Measurements from ENCODE around the gene CRAT.

CRAT gene

DNA sequence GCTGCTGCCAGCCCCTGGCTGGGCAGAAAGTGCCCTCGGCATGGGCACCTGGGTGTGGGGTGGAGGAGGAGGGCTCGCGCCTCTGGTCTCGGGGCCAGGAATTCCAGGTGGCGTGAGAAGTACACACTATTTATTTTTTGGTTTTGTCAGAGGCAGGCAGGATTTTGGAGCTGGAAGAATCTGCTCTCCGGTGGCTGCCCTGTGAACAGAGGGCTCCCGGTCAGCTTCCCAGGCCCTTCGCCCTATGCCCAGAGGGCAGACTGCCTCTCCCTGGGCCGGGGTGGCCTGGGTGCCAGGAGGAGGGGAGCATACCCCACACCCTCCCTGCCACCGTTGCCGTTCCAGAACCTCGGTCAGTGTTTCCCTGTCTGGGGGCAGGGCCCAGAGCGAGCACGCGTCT lies 21.3 kb downstream of the CRAT start:
- DNase-seq (ENCODE audit: low read depth): no peak

DNA sequence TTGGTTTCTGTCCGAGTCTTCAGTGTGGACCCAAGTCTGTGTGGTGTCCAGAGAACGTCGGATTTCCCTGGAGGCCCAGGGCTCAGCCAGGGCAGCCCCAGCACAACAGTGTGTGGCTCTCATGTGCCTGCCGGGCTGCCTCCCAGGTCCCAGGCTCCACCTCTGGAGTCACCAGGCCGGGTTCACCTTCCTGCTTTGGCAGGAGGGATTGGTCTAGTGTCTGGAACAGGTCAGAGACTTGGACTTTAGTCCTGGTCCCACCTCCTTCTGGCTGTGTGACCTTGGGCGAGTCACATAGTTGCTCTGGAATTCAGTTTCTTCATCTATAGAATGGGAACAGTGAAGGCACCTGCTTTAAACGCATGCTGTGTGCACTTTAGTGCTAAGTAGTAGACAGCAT lies 26.5 kb downstream of the CRAT start:
- DNase-seq (ENCODE audit: low read depth): no peak

DNA sequence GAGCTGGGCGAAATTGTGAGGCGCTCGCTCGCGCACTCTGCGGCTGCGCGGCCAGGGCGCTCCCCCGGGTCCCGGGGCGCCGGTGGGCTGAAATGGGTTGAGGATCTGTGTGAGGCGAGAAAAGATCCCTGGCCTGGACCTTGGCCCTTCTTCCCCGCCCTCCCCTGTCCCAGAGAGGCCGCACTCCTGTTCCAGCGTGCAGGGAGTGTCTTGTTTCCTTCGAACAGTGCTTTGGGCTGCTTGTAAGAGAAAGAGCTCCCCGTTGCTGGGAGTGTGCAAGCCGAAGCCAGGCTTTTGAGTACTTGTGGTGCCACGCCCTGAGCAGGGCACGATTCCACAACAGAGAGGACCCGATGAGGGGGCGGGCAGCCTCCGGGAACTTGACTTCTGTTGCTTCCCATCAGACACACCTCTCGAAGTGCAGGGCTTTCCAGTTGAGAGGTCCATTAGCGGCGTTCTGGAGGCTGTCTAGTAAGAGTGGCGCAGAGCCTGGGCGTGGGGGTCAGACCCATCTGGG lies 29.1 kb downstream of the CRAT start:
- no peak for DNase-seq (ENCODE audit: low read depth)

DNA sequence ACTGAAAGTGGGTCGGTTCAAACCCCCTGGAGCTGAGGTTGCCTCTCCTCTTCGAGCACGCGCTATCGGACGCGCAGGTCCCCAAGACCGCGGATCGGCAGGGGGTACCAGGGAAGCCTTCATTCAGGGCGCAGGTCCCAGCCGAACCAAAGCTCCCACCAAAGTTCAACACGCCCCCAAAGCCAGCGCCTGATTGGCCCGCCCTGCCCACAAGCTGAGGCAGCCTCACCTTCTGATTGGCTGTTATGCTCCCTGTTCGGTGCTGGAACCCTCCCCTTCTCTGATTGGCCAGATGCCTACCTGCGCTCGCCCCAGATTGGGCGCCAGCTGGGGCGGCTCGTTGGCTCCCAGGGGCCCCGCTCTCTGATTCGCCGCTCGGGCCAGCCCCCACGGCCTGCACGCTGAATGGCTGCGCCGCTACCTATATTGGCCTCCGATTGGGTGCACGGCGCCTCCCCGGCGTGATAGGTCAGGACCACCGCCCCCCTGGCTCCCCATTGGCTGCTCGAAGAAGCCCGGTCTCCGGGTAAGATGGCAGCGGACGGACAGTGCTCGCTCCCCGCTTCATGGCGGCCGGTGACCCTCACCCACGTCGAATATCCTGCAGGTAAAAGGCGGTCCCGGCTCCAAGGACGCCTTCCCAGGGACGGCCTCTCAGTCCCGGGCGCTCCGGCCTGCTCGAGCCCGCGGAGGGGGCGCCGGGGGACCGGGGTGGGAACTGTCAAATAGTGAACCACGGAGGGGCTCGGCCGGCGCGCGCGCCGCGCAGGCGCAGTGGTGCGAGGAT lies 29.8 kb downstream of the CRAT start, which contains the start of gene DOLPP1:
Gene DOLPP1, plus strand, starts transcription at position 511 of the 787 bp plus-strand sequence. Its CDS starts 21 bp downstream, at position 532.
- DNase-seq (ENCODE audit: low read depth): peak; percentile 100

DNA sequence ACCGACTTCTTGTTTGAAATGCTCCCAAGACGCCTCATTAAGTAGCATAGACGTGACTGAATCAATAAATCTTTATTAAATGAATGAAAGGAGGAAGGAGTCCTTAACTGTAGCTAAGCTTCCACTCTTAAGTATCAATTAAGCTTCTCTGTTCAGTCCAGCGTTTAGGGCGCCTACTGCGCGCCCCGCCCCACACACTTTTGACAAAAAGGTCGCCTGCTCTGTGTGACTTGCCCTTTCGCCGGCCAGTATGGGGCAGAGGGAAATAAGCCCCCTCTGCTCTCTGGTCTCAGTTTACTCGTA lies 30.3 kb downstream of the CRAT start:
- DNase-seq (ENCODE audit: low read depth): peak; percentile 20

DNA sequence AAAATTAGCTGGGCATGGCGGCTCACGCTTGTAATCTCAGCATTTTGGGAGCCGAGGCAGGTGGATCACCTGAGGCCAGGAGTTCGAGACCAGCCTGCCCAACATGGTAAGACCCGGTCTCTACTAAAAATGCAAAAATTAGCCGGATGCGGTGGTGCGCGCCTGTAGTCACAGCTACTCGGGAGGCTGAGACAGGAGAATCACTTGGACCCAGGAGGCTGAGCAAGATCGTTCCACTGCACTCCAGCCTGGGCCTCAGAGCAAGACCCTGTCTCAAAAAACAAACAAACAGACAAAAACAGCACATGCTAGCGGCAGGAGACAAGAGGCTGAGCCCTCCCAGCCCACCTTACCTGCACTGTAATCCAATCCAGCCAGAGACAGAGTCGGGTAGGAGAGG lies 30.8 kb downstream of the CRAT start:
- DNase-seq (ENCODE audit: low read depth): no peak

DNA sequence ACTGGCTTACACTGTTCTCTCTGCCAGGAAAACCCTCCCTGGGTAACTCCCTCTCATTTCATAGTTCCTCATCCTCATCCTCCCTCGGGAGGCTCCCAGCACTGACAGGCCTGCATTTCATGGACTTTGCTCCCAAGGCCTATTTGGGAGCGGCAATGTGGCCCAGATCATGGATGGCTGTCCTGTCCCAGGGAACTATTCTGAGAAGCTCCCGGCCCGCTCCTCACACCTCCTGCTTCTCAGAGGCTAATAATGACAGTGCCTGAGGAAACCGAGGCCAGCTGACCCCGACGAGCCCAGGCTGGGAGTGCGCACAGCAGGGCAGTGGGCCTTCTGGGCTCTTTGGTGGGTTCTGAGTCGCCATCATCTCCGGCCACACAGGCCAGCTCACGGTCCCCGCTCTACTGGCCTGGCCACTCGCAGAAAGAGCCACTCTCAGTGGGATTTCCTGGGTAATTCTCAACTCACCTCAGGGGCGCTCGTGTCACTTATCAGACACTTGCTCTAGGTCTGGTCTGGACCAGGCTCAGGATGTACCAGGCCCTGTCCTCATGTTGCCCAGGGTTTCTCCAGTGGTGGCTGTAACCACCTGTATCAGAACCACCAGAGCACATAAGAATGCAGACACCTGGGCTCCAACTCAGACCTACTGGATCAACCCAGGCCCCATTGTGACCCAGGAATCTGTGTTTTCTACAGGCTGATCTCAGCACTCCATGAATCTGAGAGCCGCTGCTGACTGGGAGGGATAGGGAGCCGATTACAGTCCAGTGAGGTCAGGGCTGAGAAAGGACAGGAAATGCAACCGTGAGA lies 31.7 kb downstream of the CRAT start:
- no peak for DNase-seq (ENCODE audit: low read depth)

DNA sequence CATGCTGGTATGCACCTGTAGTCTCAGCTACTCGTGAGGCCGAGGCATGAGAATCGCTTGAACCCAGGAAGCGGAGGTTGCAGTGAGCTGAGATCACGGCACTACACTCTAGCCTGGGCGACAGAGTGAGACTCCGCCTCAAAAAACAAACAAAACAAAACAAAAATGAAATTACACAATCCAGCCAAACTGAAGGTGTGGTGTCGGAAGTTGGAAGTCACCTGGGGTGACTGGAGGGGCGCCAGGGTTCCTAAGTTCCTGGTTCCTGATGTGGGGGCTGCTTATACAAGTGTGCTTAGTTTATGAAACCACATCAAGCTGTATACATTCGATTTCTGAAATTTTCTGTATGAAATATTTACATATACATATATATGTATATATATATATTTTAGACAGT lies 33.4 kb downstream of the CRAT start:
- no peak for DNase-seq (ENCODE audit: low read depth)

DNA sequence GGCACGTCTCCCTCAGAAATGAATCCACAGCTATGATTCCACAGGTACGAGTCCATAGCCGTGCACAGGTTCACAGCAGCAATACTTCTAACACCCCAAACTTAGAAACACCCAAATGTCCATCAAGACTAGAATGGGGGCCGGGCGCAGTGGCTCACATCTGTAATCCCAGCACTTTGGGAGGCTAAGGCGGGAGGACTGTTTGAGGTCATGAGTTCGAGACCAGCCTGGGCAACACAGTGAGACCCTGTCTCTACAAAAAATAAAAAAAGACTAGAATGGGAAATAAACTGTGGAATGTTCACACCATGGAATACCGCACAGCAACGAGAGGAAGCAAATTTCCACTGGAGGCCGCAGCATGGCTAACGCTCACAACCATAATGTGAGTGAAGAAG lies 34.0 kb downstream of the CRAT start:
- DNase-seq (ENCODE audit: low read depth): no peak

DNA sequence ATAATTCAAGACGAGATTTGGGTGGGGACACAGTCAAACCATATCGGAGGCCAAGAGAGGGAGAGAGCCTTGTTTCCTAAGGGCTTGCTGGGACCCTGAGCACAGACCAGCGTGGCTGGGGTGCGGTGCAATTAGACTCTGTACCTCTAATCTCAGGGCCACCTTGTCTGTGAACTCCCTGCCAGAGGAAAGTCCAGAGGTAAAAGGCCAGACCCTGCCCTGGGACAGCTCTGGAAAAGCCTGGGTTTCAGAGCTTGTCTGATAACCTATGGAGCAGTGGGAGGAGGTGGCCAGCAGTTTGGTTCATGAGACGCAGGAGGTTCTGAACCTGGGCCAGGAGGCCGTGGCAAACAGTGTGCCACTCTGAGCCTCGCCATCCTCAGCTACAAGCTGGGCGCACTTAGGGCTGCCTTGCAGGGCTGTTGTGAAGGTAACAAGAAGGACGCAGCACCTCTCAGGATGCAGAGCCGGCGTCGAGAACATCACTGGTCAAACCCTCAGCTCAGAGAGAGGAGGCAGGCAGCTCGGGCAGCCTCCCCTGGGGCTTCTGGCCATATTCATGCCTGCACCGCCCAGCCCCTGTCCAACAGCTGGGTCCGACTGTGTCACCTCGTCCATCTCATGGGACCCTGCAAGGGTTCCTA lies 34.5 kb downstream of the CRAT start:
- DNase-seq (ENCODE audit: low read depth): no peak

DNA sequence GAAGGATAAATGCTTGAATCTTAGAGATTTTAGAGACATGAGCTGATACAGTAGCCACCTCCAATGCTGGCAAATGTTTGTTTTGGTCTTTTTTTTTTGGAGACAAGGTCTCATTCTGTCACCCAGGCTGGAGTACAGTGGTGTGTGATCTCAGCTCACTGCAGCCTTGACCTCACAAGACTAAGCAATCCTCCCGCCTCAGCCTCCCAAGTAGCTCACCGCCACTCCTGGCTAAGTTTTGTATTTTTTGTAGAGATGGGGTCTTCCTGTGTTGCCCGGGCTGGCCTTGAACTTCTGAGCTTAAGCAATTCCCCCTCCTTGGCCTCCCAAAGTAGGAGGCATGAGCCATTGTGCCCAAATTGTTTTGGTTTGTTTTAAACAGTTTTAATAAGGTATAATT lies 36.5 kb downstream of the CRAT start:
- DNase-seq (ENCODE audit: low read depth): no peak

DNA sequence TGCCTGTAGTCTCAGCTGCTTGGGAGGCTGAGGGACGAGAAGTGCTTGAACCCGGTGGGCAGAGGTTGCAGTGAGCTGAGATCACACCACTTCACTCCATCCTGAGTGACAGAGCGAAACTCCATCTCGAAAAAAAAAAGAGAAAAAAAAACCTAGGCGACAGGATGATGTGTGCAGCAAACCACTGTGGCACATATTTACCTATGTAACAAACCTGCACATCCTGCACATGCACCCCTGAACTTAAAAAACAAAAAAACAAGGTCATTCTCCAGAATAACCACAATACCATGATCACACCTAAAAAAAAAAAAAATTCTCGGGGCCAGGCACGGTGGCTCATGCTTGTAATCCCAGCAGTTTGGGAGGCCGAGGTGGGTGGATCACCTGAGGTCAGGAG lies 37.2 kb downstream of the CRAT start:
- no peak for DNase-seq (ENCODE audit: low read depth)

DNA sequence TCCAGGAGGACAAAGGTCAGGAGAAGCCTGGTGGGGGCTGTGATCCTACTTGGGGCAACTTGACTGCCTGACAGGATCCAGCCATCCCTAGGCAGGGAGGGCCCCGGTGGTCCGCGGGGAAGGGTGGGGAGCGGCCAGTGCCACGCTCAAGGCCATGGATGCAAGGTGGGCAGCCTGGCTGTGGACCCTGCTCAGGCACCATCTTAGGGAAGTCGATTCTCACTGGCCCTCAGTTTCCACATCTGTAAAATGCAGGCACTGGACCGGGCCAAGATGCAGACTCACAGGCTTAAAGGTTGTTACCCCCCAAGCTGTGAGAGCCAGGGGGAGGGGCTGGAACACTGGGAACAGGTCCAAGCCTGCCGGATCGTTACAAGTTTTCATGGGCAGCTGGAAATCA lies 38.4 kb downstream of the CRAT start:
- no peak for DNase-seq (ENCODE audit: low read depth)

DNA sequence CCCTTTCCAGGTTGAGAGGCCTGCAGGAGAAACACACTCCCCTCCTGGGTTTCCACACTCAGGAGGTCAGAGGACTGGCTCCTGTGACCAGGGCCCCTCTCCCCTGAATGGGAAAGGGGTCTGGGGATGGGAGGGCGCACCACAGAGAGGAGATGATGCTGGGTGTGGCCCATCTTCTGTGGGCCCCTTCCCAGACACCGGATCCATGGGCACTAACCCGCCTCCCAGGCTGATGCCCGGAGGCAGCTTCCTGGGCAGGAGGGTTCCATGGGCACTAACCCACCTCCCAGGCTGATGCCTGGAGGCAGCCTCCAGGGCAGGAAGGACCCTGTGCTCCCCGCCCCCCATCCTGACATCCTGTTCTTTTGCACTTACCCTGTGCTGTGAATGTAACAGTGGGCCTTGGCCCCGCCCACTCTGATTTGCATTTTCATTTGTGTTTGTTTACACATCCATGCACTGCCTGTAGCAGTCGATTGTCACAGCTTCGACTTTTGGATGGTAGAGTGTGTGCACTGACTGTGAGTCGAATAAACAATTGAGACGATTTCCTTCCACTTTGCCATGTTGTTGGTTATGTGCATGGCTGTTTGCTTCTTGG lies 39.0 kb downstream of the CRAT start:
- DNase-seq (ENCODE audit: low read depth): no peak

DNA sequence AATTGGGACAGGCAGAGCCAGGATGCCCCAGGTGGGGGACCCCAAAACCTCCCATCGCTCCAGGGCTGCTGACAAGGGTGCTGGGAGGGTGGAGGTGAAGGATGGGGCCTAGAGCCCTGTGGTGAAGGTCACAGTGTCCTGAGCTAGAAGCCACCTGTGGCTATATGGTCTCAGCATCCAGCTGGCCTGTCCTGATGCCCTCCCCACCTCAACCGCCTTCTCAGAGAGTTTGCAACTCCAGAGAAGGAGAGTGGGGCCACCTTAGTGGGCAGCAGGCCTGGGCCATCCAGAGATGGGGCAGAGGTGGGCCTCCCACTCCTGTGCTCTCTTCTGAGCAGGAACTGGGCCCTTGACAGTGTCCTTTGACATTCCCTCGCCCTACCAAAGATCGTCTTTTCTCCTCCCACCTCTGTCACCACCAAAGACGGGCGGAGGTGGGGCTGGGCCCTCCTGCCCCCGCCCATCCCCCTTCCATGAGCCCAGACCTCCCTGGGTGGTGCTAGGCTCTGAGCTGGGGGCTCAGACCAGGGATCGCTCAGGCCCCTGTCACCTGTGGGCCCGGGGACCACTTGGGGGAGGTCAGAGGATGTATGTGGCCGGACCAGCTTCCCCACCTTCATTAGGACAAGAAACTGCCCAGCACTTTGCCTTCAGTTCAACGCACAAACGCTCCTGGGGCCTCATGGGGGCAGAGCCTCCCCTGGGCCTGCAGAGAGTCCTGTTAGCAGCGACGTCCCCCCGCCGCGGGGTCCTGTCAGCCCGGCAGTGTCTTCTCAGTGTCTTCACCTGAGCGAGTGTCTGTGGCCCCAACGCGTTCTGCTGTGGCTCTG lies 39.7 kb downstream of the CRAT start:
- DNase-seq (ENCODE audit: low read depth): no peak

DNA sequence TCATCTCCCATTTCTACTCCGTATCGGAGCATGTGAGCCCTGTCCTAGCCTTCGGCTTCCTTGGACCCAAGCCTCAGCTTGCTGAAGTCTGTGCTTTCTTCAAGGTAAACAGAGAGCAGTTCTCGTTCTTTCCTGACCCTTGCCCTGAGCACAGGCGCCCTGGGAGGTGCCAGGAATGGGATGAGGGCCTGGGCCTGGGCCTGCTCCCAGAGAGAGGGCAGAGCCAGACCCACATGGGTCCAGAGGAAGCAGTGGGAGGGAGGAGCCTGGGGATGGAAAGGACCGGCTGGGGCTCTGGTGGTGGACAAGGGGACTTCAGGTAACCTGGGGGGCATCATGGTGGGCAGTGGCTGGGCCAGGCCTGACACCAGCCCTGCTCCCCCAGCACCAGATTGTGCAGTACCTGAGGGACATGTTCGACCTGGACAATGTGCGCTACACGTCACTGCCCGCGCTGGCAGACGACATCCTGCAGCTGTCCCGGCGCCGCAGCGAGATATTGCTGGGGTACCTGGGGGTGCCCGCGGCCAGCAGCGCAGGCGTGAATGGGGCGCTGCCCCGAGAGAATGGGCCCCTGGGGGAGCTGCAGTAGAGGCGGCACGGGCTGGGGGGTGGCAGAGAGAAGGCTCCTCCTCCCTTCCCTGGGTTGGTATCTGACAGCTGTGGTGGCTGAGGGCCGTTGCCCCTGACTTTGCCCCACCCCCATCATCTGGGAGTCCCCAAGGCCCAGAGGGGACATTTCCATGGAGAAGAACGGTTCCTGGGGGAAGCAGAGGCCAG lies 40.5 kb downstream of the CRAT start:
- no peak for DNase-seq (ENCODE audit: low read depth)

DNA sequence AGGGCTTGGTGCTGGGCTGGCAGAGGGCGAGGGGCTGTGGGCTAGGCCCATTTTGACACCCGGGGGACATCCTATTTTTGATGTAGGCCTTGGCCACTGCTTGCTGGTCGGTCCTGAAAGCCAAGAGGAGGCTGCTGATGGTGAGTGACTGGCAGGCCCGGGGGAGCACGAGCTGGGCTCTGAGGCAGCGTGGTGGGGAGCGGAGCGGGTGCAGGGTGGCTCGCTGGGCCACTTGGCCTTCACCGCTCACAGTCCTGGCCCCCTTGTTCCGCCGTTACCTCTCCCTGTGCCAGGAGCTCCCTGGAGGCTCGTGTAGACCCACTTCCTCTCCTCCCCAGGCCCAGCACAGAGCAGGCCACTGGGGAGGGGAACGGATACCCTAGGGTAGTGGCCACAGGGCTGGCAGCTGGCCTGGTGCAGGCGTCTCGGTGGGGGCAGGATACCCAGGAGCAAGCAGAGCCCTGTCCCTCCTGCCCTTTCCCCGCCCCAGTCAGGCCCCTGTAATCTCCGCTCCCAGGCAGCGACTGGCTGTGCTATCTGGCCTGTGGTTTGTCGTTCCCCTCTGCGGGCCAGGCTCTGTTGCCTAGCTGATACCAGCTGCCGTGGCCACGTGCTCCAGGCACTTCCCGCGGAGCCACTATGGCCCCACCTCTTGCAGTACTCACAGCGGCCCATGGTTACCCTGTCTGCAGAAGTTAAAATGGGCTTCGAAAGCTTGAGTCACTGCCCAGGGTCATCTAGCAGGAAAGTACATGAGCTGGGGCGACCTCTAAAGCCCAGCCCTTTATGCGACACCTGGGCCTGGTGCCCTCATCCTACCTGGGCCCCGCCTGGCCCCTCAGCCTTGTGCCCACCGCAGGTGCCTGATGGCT lies 41.4 kb downstream of the CRAT start:
- no peak for DNase-seq (ENCODE audit: low read depth)

DNA sequence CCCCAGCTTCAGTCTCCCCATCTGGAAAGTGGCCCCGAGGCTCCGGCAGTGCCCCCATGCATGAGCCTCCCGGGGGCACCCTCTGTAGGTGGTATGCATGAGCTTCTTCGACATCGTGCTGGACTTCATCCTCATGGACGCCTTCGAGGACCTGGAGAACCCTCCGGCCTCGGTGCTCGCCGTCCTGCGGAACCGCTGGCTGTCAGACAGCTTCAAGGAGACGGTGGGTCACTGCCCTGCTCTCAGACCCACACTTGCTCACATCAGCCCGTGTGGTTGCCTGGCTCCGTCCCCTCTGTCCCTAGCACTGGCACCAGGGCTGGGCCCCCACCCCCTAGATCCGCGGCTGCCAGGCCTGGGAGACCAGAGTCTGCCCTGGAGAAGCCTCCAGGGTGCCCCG lies 42.5 kb downstream of the CRAT start:
- no peak for DNase-seq (ENCODE audit: low read depth)

DNA sequence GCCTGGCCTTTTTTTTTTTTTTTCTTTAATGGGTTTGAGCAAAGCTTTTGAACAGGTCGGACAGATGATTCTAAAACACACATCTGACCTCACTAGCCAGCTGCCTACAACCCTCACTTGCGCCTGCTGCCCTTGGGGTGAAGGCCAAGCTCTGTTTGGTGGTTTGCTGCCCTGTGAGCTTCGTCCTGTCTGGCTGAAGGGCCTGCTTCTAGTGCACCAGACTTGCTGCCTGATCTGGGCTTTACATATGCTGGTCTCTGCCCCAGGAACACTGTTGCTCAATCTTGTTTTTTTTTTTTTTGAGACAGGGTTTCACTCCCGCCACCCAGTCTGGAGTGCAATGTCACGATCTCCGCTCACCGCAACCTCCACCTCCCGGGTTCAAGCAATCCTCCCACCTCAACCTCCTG lies 46.1 kb downstream of the CRAT start:
- DNase-seq (ENCODE audit: low read depth): no peak

DNA sequence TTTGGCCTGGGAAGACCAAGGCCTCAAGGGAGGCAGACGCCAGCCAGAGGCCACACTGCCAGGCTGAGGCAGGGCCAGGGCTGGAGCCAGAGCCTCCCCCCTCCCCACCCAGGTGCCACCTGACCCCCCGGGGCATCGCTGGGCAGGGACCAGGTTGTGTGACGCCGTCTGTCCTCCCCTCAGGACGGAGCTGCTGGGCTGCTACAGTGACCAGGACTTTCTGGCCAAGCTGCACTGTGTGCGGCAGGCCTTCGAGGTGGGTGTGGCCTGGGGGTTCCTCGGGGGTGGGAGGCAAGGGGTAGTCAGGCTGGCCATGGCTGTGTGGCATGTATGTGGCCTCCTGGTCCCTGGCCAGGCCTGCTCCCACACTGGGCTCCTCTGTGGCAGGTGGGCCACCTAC lies 47.5 kb downstream of the CRAT start:
- DNase-seq (ENCODE audit: low read depth): no peak

Measured in ELR (cell line).